MM.1S (cell line): ENCODE results near the gene RNF212.

ENCODE experiments used
- EZH2 ChIP-seq: fragments of 300-600 bp; sonication (generic); optimal IDR thresholded peaks from 2 replicates; pipeline ENCODE3; 2017; ENCODE audit warnings: low read depth, mild to moderate bottlenecking, antibody characterized with exemption, low read length, mixed read lengths
- TF ChIP-seq, protein P1 (sequence below): fragments of 300-600 bp; sonication (generic); IDR thresholded peaks from 2 replicates; pipeline ENCODE4 v1.5.1; 2016; ENCODE audit warnings: antibody characterized with exemption, low read length, mixed read lengths

DNA sequence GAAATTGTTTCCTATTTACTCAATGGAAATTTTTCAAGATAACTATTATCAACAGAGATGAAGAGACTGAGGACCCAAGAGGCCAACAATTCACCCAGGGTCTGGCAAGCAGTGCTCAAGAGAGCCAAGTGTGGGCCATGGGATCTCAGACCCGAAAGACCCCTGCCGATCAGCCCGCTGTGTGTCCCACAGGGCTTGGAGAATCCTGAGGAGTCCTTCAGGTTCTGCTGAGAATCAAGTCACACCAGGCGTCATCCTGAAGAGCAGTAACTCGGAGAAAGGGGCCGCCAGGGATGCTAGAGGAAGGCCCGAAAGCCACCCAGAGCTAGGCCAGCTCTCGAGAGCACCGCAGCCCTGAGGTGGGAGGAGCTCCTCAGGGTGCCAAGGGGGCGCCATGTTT, 53.2 kb downstream of the RNF212 start:
- TF ChIP-seq EZH2, result no peak
- TF ChIP-seq, protein P1, sequence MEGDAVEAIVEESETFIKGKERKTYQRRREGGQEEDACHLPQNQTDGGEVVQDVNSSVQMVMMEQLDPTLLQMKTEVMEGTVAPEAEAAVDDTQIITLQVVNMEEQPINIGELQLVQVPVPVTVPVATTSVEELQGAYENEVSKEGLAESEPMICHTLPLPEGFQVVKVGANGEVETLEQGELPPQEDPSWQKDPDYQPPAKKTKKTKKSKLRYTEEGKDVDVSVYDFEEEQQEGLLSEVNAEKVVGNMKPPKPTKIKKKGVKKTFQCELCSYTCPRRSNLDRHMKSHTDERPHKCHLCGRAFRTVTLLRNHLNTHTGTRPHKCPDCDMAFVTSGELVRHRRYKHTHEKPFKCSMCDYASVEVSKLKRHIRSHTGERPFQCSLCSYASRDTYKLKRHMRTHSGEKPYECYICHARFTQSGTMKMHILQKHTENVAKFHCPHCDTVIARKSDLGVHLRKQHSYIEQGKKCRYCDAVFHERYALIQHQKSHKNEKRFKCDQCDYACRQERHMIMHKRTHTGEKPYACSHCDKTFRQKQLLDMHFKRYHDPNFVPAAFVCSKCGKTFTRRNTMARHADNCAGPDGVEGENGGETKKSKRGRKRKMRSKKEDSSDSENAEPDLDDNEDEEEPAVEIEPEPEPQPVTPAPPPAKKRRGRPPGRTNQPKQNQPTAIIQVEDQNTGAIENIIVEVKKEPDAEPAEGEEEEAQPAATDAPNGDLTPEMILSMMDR, result no peak
